ENCODE results near the gene EBF3.

- TF ChIP-seq CTCF (conservative IDR thresholded peaks at IDR 0.05; ENCODE audit: low read depth, low read length): no peak
- TF ChIP-seq EZH2phosphoT487 (IDR thresholded peaks at IDR 0.05; ENCODE audit: borderline replicate concordance, low read length): no peak
- TF ChIP-seq EZH2 (IDR thresholded peaks at IDR 0.05; ENCODE audit: low read length, unreplicated experiment): no peak
Measured at GRCh38 chr10:129978322-129978721, 14.2 kb upstream of the EBF3 start.
